Measurements from ENCODE around the gene UTS2. TPM values are rescaled to one million over a fixed set of nuclear protein-coding genes. Genes with fewer than 3 reads are reported as not detected.

UTS2 gene, protein sequence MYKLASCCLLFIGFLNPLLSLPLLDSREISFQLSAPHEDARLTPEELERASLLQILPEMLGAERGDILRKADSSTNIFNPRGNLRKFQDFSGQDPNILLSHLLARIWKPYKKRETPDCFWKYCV
- total RNA-seq (10 to 100 TPM in 1 of 9 donors, 1 to 10 TPM in 1, under 1 TPM in 2, not detected in 5; 0.65 to 54.3 (median 3.9) TPM), polyA plus RNA-seq (1 to 10 TPM in 2 of 3 donors, not detected in 1; 6.6 to 6.8 TPM)
- long read RNA-seq, donor 1, transcript UTS2-202 (4 exons, 559 nt) = major isoform, 17 of 22 reads
- long read RNA-seq, donor 1, partial matches to known transcripts = 5 of 22 reads
- long read RNA-seq, donor 1, other reads (novel, unspliced or antisense) = 0 of 22 reads
- long read RNA-seq, donor 2 = 0 reads
- long read RNA-seq, donor 3, transcript UTS2-202 (4 exons, 559 nt) = major isoform, 27 of 41 reads
- long read RNA-seq, donor 3, partial matches to known transcripts = 14 of 41 reads
- long read RNA-seq, donor 3, other reads (novel, unspliced or antisense) = 0 of 41 reads
- long read RNA-seq, donor 4 = 0 reads
- long read RNA-seq, donor 5, partial matches to known transcripts = 0 of 2 reads
- long read RNA-seq, donor 5, other reads (novel, unspliced or antisense) = 0 of 2 reads
- long read RNA-seq, donor 6, partial matches to known transcripts = 0 of 1 reads
- long read RNA-seq, donor 6, other reads (novel, unspliced or antisense) = 0 of 1 reads
- long read RNA-seq, donor 7, transcript UTS2-202 (4 exons, 559 nt) = major isoform, 10 of 17 reads
- long read RNA-seq, donor 7, partial matches to known transcripts = 7 of 17 reads
- long read RNA-seq, donor 7, other reads (novel, unspliced or antisense) = 0 of 17 reads
- long read RNA-seq, donor 8, transcript UTS2-202 (4 exons, 559 nt) = major isoform, 10 of 17 reads
- long read RNA-seq, donor 8, partial matches to known transcripts = 7 of 17 reads
- long read RNA-seq, donor 8, other reads (novel, unspliced or antisense) = 0 of 17 reads
- long read RNA-seq, donor 9, transcript UTS2-202 (4 exons, 559 nt) = major isoform, 5 of 5 reads
- long read RNA-seq, donor 9, partial matches to known transcripts = 0 of 5 reads
- long read RNA-seq, donor 9, other reads (novel, unspliced or antisense) = 0 of 5 reads
- long read RNA-seq, donor 10, partial matches to known transcripts = 0 of 3 reads
- long read RNA-seq, donor 10, other reads (novel, unspliced or antisense) = 0 of 3 reads

DNA sequence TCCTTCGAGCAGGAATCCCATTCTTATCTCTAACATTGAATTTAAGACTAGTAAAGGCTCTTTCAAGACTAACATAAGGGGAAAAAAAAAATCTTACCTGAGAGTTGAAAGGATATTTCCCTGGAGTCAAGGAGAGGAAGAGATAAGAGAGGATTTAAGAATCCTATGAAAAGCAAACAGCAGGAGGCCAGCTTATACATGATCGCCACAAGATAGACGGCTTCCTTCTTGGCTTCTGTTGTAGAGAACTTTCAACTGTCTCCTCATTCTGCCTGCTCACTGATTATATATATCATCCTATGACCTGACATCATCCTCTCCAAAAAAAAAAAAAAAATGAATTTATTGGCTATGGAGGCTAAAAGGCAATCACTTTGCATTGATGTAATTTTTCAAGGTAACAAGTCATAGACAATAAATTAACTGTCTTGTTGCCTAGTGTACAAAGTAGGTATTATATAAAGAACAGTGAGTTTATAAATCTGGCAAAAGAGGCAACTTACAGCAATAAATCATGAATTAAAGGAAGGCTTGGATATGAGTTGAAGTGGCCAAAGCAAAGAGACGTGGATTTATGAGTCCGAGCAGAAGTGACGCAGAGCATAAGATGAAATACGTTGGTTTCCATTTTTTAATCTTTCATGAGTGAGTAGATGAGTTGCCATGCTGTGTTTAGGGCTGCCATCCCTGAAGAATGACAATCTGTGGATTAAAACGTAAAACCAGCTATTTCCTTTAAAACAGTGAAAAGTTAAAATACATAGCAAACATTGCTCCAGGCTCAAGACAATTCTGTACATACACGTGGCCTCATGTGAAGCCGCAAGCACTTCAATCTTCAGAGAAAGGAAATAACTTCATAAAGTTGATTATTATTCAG is at the start of gene UTS2:
UTS2 (minus strand) TSS at position 262 of the 880 bp plus-strand sequence; CDS start at position 200, 62 bp downstream.
- H3K27me3 ChIP-seq = no peaks in the 10 kb centered on the region
- no peak within 1 kb of the TSS for H3K4me3 ChIP-seq
- H3K9me3 ChIP-seq (replicated peaks in 1 of 3) = no peaks in the 10 kb centered on the region
- TF ChIP-seq, protein P1, sequence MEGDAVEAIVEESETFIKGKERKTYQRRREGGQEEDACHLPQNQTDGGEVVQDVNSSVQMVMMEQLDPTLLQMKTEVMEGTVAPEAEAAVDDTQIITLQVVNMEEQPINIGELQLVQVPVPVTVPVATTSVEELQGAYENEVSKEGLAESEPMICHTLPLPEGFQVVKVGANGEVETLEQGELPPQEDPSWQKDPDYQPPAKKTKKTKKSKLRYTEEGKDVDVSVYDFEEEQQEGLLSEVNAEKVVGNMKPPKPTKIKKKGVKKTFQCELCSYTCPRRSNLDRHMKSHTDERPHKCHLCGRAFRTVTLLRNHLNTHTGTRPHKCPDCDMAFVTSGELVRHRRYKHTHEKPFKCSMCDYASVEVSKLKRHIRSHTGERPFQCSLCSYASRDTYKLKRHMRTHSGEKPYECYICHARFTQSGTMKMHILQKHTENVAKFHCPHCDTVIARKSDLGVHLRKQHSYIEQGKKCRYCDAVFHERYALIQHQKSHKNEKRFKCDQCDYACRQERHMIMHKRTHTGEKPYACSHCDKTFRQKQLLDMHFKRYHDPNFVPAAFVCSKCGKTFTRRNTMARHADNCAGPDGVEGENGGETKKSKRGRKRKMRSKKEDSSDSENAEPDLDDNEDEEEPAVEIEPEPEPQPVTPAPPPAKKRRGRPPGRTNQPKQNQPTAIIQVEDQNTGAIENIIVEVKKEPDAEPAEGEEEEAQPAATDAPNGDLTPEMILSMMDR (IDR thresholded peaks at IDR 0.05) = no peak
- no peak for TF ChIP-seq POLR2A (IDR thresholded peaks at IDR 0.05)
- H3K27ac ChIP-seq = no peak within 1 kb of the TSS
- WGBS, 4 donors = 68 to 76% (median 72%) methylated on average over 10 of the region's 10 CpGs
- H3K36me3 ChIP-seq (replicated peaks in 1 of 2) = no peaks in the 10 kb centered on the region
- H3K4me1 ChIP-seq (replicated peaks in 1 of 2) = no peaks in the 10 kb centered on the region
- no peak for DNase-seq
- intact Hi-C loops (cut with DNase I) = no loop called here

DNA sequence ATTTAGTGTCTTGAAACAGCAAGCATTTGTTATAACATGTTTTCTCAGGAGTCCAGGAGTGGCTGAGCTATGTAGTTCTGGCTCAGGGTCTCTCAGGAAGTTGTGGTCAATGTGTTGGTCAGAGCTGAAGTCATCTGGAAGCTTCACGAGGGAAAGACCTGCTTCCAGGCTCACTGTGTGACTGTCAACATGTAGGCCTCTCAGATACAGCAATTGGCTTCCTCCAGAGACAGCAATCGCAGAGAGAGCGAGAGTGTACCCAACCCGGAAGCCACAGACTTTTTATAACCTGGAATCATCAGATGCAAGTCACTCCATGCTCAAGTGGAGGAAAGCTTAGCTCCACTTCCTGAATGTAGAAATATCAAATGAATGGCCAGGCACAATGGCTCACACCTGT is 46.9 kb upstream of the UTS2 start:
- Histone ChIP-seq H3K36me3 (replicated peaks in 1 of 2) (no peaks in the 10 kb centered on the region), H3K27me3 (no peaks in the 10 kb centered on the region), H3K27ac (no peak overlapping the region), H3K4me1 (replicated peaks in 1 of 2) (no peaks in the 10 kb centered on the region), H3K9me3 (replicated peaks in 1 of 3) (no peaks in the 10 kb centered on the region), H3K4me3 (no peak overlapping the region)
- TF ChIP-seq, protein P1 (IDR thresholded peaks at IDR 0.05) = no peak
- TF ChIP-seq POLR2A (IDR thresholded peaks at IDR 0.05) = no peak
- 70 to 81% (median 77%) methylated on average over 4 of the region's 4 CpGs for WGBS, 4 donors
- DNase-seq = no peak
- intact Hi-C loops (cut with DNase I) = loop anchor here (5.0 to 10.0 kb wide), 2 partner anchors 85 to 232 kb away; no protein-coding TSS in a partner anchor

DNA sequence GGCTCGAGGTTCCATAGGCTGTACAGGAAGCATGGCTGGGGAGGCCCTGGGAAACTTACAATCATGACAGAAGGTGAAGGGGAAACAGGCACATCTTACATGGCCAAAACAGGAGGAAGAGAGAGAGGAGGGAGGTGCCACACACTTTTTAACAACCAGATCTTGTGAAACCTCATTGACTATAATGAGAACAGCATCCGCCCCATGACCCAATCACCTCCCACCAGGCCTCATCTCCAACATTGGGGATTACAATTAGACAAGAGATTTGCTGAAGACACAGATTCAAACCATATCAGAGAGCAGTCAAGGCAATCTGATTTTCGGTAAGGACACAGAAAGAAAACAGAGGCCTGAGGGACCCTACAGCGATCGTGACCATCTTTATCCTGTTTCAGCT is 46.1 kb upstream of the UTS2 start:
- H3K27me3 ChIP-seq = no peaks in the 10 kb centered on the region
- DNase-seq = no peak
- no peaks in the 10 kb centered on the region for H3K4me1 ChIP-seq (replicated peaks in 1 of 2)
- TF ChIP-seq, protein P1 (IDR thresholded peaks at IDR 0.05) = no peak
- H3K4me3 ChIP-seq = no peak overlapping the region
- H3K36me3 ChIP-seq (replicated peaks in 1 of 2) = no peaks in the 10 kb centered on the region
- H3K9me3 ChIP-seq (replicated peaks in 1 of 3) = no peaks in the 10 kb centered on the region
- 85 to 93% (median 88%) methylated on average over 5 of the region's 5 CpGs for WGBS, 4 donors
- intact Hi-C loops (cut with DNase I) = no loop called here
- H3K27ac ChIP-seq = no peak overlapping the region

Measured in adrenal gland (tissue), 19 donors.